Liver (tissue), 9 donors: Measurements from ENCODE around the gene FBF1. TPM values are rescaled to one million over a fixed set of nuclear protein-coding genes. Genes with fewer than 3 reads are reported as not detected.

Source experiments
- DNase-seq: peaks from one replicate; pipeline ENCODE4 v3.0.0-alpha.2; 2017; ENCODE audit warnings: low spot score
- H3K27ac ChIP-seq, 2 donors: one replicate each; pipeline ENCODE4 v1.7.0; 2013; ENCODE audit warnings: inconsistent platforms in 2 of 2, low read length in 2 of 2, control low read depth in 1 of 2, low read depth in 1 of 2, mild to moderate bottlenecking in 1 of 2
- H3K27me3 ChIP-seq, 4 donors: one replicate each; pipeline versions ENCODE4 v1.6.1 to v1.7.0; 2013; ENCODE audit warnings: low read length in 3 of 4, inconsistent platforms in 1 of 4, mild to moderate bottlenecking in 1 of 4, moderate library complexity in 1 of 4; ENCODE audit not compliant: control insufficient read depth in 4 of 4, insufficient read depth in 4 of 4
- H3K36me3 ChIP-seq, 4 donors: one replicate each; pipeline versions ENCODE4 v1.6.1 to v1.7.0; 2013; ENCODE audit warnings: low read length in 3 of 4, mild to moderate bottlenecking in 3 of 4, low read depth in 1 of 4, moderate library complexity in 1 of 4; ENCODE audit not compliant: control insufficient read depth in 4 of 4, insufficient read depth in 3 of 4
- H3K4me1 ChIP-seq, 4 donors: one replicate each; pipeline versions ENCODE4 v1.6.1 to v1.7.0; 2013; ENCODE audit warnings: low read length in 3 of 4, mild to moderate bottlenecking in 3 of 4, moderate library complexity in 1 of 4; ENCODE audit not compliant: control insufficient read depth in 4 of 4, insufficient read depth in 4 of 4
- H3K4me3 ChIP-seq, 3 donors: one replicate each; pipeline versions ENCODE4 v1.6.1 to v1.7.0; 2013; ENCODE audit warnings: low read length in 3 of 3, control low read depth in 1 of 3, low read depth in 1 of 3, mild to moderate bottlenecking in 1 of 3
- H3K9ac ChIP-seq, 2 donors: one replicate each; pipeline ENCODE4 v1.7.0; 2013; ENCODE audit warnings: low read length in 2 of 2, mild to moderate bottlenecking in 2 of 2, moderate library complexity in 2 of 2, control low read depth in 1 of 2, low read depth in 1 of 2
- H3K9me3 ChIP-seq, 4 donors: one replicate each; pipeline versions ENCODE4 v1.6.1 to v1.7.0; 2013; ENCODE audit warnings: low read length in 3 of 4; ENCODE audit not compliant: control insufficient read depth in 4 of 4
- CTCF ChIP-seq: fragments of 150-350 bp; IDR thresholded peaks from 2 replicates; pipeline ENCODE4 v1.5.1; 2017; ENCODE audit warnings: improper control_type of control experiment, low read depth, low read length; ENCODE audit not compliant: missing input control
- EGR1 ChIP-seq, 2 donors: IDR thresholded peaks; 2 replicates each; pipeline ENCODE4 v1.6.1; 2016 to 2018; ENCODE audit warnings: antibody characterized with exemption in 2 of 2, low read depth in 2 of 2
- FOXA1 ChIP-seq: IDR thresholded peaks from 2 replicates; pipeline ENCODE4 v1.6.1; 2016; ENCODE audit warnings: antibody characterized with exemption
- FOXA2 ChIP-seq: IDR thresholded peaks from 2 replicates; pipeline ENCODE4 v1.6.1; 2016; ENCODE audit warnings: antibody characterized with exemption
- GABPA ChIP-seq, 2 donors: IDR thresholded peaks in 1 of 2; conservative IDR thresholded peaks in 1 of 2; 2 replicates each; pipeline ENCODE4 v1.6.1; 2016; ENCODE audit warnings: antibody characterized with exemption in 2 of 2, mild to moderate bottlenecking in 1 of 2, moderate library complexity in 1 of 2
- HNF4A ChIP-seq, 2 donors: conservative IDR thresholded peaks; 2 replicates each; pipeline ENCODE4 v1.6.1; 2016; ENCODE audit warnings: antibody characterized with exemption in 2 of 2, mild to moderate bottlenecking in 2 of 2
- HNF4G ChIP-seq: IDR thresholded peaks from 2 replicates; pipeline ENCODE4 v1.6.1; 2016; ENCODE audit warnings: antibody characterized with exemption
- JUND ChIP-seq, 2 donors: IDR thresholded peaks; 2 replicates each; pipeline ENCODE4 v1.6.1; 2016; ENCODE audit warnings: antibody characterized with exemption in 2 of 2
- MAX ChIP-seq: IDR thresholded peaks from 2 replicates; pipeline ENCODE4 v1.6.1; 2016; ENCODE audit warnings: antibody characterized with exemption
- NR2F2 ChIP-seq: IDR thresholded peaks from 2 replicates; pipeline ENCODE4 v1.6.1; 2016; ENCODE audit warnings: antibody characterized with exemption
- RAD21 ChIP-seq, 2 donors: IDR thresholded peaks; 2 replicates each; pipeline ENCODE4 v1.6.1; 2016; ENCODE audit warnings: antibody characterized with exemption in 2 of 2, mild to moderate bottlenecking in 2 of 2
- REST ChIP-seq: IDR thresholded peaks from 2 replicates; pipeline ENCODE4 v1.6.1; 2016; ENCODE audit warnings: antibody characterized with exemption, mild to moderate bottlenecking
- RXRA ChIP-seq, 2 donors: IDR thresholded peaks; 2 replicates each; pipeline ENCODE4 v1.6.1; 2017 to 2018; ENCODE audit warnings: antibody characterized with exemption in 2 of 2, mild to moderate bottlenecking in 1 of 2
- TAF1 ChIP-seq: conservative IDR thresholded peaks from 2 replicates; pipeline ENCODE4 v1.6.1; 2016; ENCODE audit warnings: antibody characterized with exemption, mild to moderate bottlenecking
- YY1 ChIP-seq: IDR thresholded peaks from 2 replicates; pipeline ENCODE4 v1.6.1; 2016; ENCODE audit warnings: antibody characterized with exemption, mild to moderate bottlenecking
- ZBTB33 ChIP-seq: IDR thresholded peaks from 2 replicates; pipeline ENCODE4 v1.6.1; 2016; ENCODE audit warnings: antibody characterized with exemption
- WGBS: extraction: QIAGEN DNeasy Blood & Tissue Kit; methylation state at CpG from one replicate; pipeline ENCODE4 v1.1.7; 2013; 5-methylcytosine and 5-hydroxymethylcytosine counted together
- polyA plus RNA-seq, 2 donors: library from polyadenylated mRNA; stranded (reverse) in 1 of 2; unstranded in 1 of 2; fragments of 200-250 nt in 1 of 2; fragments of >200 nt in 1 of 2; fragmentation: Nextera tagmentation in 1 of 2; extraction: Ambion mirVana in 1 of 2; gene quantifications; one replicate each; pipeline versions ENCODE4 v1.2.1 to v1.2.3, GENCODE V29; 2013 to 2015
- total RNA-seq, 2 donors: library from RNA; depleted of rRNA; stranded (reverse); fragments of >200 nt; gene quantifications; one replicate each; pipeline ENCODE4 v1.2.3, GENCODE V29; 2014
- TF ChIP-seq, protein P1 (sequence below): IDR thresholded peaks from 2 replicates; pipeline ENCODE4 v1.6.1; 2016; ENCODE audit warnings: antibody characterized with exemption
- donor health status: healthy.
- donor health status: healthy.
- donor health status: healthy.
- donor health status: healthy.
- donor health status: healthy.

Gene FBF1
- total and polyA plus RNA-seq, 4 donors = 0.39 to 5.6 (median 1.7) TPM

DNA sequence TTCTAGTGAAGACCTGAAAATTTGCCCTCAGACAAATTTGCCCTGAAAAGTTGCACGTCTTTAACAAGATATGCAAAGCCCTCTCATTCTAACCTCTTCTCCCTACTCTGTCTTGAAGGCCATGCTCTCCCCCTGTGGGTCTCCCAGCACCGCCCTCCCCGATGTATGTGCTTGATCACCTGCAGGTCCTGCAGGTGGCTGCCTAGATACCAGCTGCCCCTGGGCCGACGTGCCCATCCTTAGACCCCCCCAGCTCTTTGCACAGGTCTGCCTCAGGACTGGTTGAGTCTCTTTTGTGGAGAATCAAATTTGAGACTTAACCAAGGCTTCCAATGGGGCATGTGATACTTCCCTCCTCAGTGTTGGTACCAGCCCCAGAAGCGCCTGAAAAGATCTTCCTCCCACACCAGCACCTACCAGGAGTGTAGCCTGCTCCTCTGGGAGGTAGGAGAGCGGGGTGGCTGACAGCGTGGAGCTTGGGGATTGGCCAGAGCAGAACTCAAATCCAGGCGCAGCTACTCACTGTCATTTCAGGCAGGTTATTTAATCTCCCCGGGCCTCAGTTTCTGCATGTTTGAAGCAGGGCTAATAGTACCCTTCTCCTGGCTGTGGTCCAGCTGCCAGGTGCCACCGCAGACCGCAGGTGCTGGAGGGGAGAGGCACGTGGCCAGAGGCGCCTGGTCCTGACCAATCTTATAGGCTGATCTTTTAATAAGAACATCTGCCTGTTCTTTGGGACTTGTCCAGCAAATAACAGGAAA is 31.6 kb downstream of the FBF1 start:
- DNase-seq = no peak
- TF ChIP-seq TAF1 = no peak
- no peak for TF ChIP-seq RAD21 (IDR thresholded peaks at IDR 0.05)
- TF ChIP-seq JUND (IDR thresholded peaks at IDR 0.05) = no peak
- TF ChIP-seq FOXA1 = no peak
- TF ChIP-seq CTCF = no peak
- TF ChIP-seq EGR1 (IDR thresholded peaks at IDR 0.05; ENCODE audit: low read depth in 2 of 2) = no peak
- no peak for TF ChIP-seq FOXA2
- no peak for TF ChIP-seq HNF4A (conservative IDR thresholded peaks at IDR 0.05)
- TF ChIP-seq GABPA (IDR thresholded peaks at IDR 0.05 in 1 of 2, conservative IDR thresholded peaks at IDR 0.05 in 1 of 2) = no peak
- TF ChIP-seq NR2F2 = no peak
- TF ChIP-seq, protein P1, sequence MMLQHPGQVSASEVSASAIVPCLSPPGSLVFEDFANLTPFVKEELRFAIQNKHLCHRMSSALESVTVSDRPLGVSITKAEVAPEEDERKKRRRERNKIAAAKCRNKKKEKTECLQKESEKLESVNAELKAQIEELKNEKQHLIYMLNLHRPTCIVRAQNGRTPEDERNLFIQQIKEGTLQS = no peak
- TF ChIP-seq YY1 = no peak
- TF ChIP-seq HNF4G = no peak
- TF ChIP-seq MAX = no peak
- TF ChIP-seq ZBTB33 = no peak
- no peak for TF ChIP-seq REST
- no peak for TF ChIP-seq RXRA (IDR thresholded peaks at IDR 0.05)
- Histone ChIP-seq H3K4me3 (no peak overlapping the region), H3K36me3 (no peaks in the 10 kb centered on the region), H3K9me3 (no peaks in the 10 kb centered on the region), H3K4me1 (peaks cover 0 to 2% (median under 1%) of the 10 kb centered on the region in 4 donors), H3K27me3 (no peaks in the 10 kb centered on the region), H3K9ac (no peak overlapping the region), H3K27ac (no peak overlapping the region)
- WGBS = 90% methylated on average over 14 of the region's 14 CpGs
